MM.1S (cell line): ENCODE data around the gene NDRG2.

Experiments used
- DNase-seq: peaks from one replicate; pipeline ENCODE4 v3.0.0-alpha.2; 2015
- H2AFZ ChIP-seq: fragments of 300-600 bp; sonication (generic); 2 replicates; pipeline ENCODE4 v1.6.0; 2016; ENCODE audit warnings: antibody characterized with exemption, low read length
- H3F3A ChIP-seq: fragments of 300-600 bp; sonication (generic); 2 replicates; pipeline ENCODE4 v1.6.1; 2016; ENCODE audit warnings: mild to moderate bottlenecking, antibody characterized with exemption, low read length, moderate library complexity, mixed read lengths; ENCODE audit not compliant: insufficient read depth
- H3K27ac ChIP-seq: fragments of 300-600 bp; sonication (generic); 2 replicates; pipeline ENCODE4 v1.5.1; 2016; ENCODE audit warnings: mild to moderate bottlenecking, low read length
- H3K27me3 ChIP-seq: fragments of 300-600 bp; sonication (generic); replicated peaks from 2 replicates; pipeline ENCODE4 v1.6.0; 2016; ENCODE audit warnings: low read length; ENCODE audit not compliant: insufficient read depth
- H3K36me3 ChIP-seq: fragments of 300-600 bp; sonication (generic); replicated peaks from 2 replicates; pipeline ENCODE4 v1.6.1; 2016; ENCODE audit warnings: mild to moderate bottlenecking, low read length, mixed read lengths; ENCODE audit not compliant: insufficient read depth
- H3K4me1 ChIP-seq: fragments of 300-600 bp; sonication (generic); 2 replicates; pipeline ENCODE4 v1.6.1; 2016; ENCODE audit warnings: low read length, mixed read lengths
- H3K4me2 ChIP-seq: fragments of 300-600 bp; sonication (generic); 2 replicates; pipeline ENCODE4 v1.6.0; 2016; ENCODE audit warnings: low read depth, low read length
- H3K4me3 ChIP-seq: fragments of 300-600 bp; sonication (generic); 2 replicates; pipeline ENCODE4 v1.5.1; 2016; ENCODE audit warnings: low read length, mixed read lengths
- H3K79me2 ChIP-seq: fragments of 300-600 bp; sonication (generic); 2 replicates; pipeline ENCODE4 v1.6.1; 2016; ENCODE audit warnings: mixed run types, low read length, mixed read lengths
- H3K9ac ChIP-seq: fragments of 300-600 bp; sonication (generic); 2 replicates; pipeline ENCODE4 v1.6.1; 2016; ENCODE audit warnings: low read length, mixed read lengths
- H3K9me2 ChIP-seq: fragments of 300-600 bp; sonication (generic); replicated peaks from 2 replicates; pipeline ENCODE4 v1.6.1; 2016; ENCODE audit warnings: mild to moderate bottlenecking, low read length, mixed read lengths; ENCODE audit not compliant: insufficient read depth
- H3K9me3 ChIP-seq: fragments of 300-600 bp; sonication (generic); replicated peaks from 2 replicates; pipeline ENCODE4 v1.6.1; 2016; ENCODE audit warnings: mild to moderate bottlenecking, low read length, mixed read lengths; ENCODE audit not compliant: insufficient read depth
- H4K20me1 ChIP-seq: fragments of 300-600 bp; sonication (generic); 2 replicates; pipeline ENCODE4 v1.6.1; 2016; ENCODE audit warnings: mild to moderate bottlenecking, low read length, moderate library complexity, mixed read lengths; ENCODE audit not compliant: insufficient read depth
- CTCF ChIP-seq: fragments of 300-600 bp; sonication (generic); IDR thresholded peaks from 2 replicates; pipeline ENCODE4 v1.5.1; 2016; ENCODE audit warnings: antibody characterized with exemption, low read length, mixed read lengths
- EZH2 ChIP-seq: fragments of 300-600 bp; sonication (generic); optimal IDR thresholded peaks from 2 replicates; pipeline ENCODE3; 2017; ENCODE audit warnings: low read depth, mild to moderate bottlenecking, antibody characterized with exemption, low read length, mixed read lengths
- EZH2phosphoT487 ChIP-seq: fragments of 300-600 bp; sonication (generic); IDR thresholded peaks from 2 replicates; pipeline ENCODE4 v1.6.1; 2018; ENCODE audit warnings: antibody characterized with exemption, low read length

NDRG2 gene

GRCh38 chr14:21043974-21044618 is 19.2 kb upstream of the NDRG2 start:
- DNase-seq, result no peak
- H3F3A ChIP-seq, result no peaks in the 10 kb centered on the region
- H3K4me3 ChIP-seq, result no peak overlapping the region
- H2AFZ ChIP-seq, result no peak overlapping the region
- no peak overlapping the region for H3K9ac ChIP-seq
- no peaks in the 10 kb centered on the region for H3K9me3 ChIP-seq
- no peaks in the 10 kb centered on the region for H3K27me3 ChIP-seq
- no peaks in the 10 kb centered on the region for H3K9me2 ChIP-seq
- H3K27ac ChIP-seq, result no peak overlapping the region
- no peaks in the 10 kb centered on the region for H3K4me1 ChIP-seq
- no peak overlapping the region for H3K4me2 ChIP-seq
- no peaks in the 10 kb centered on the region for H3K36me3 ChIP-seq
- TF ChIP-seq CTCF, result no peak
- no peaks in the 10 kb centered on the region for H3K79me2 ChIP-seq
- no peaks in the 10 kb centered on the region for H4K20me1 ChIP-seq

DNA sequence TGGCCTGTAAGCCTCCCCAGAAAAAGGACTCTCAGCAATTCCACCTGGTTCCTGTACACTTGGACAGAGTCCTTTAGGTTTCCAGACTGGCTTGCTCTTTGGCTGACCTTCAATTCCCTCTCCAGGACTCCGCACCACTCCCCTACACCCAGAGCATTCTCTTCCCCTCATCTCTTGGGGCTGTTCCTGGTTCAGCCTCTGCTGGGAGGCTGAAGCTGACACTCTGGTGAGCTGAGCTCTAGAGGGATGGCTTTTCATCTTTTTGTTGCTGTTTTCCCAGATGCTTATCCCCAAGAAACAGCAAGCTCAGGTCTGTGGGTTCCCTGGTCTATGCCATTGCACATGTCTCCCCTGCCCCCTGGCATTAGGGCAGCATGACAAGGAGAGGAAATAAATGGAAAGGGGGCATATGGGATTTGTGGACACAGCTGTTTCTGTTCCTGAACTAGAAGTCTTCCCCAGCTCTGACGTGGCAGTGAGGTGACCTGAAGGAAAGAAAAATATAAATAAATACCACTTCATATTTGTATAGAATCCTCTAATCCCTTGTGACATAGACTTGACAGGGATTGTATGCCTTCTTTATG is 18.6 kb upstream of the NDRG2 start:
- Histone ChIP-seq H3K27ac (no peak overlapping the region), H3K9ac (no peak overlapping the region), H3K27me3 (no peaks in the 10 kb centered on the region), H3F3A (no peaks in the 10 kb centered on the region), H3K9me2 (no peaks in the 10 kb centered on the region), H3K4me1 (no peaks in the 10 kb centered on the region), H2AFZ (no peak overlapping the region), H3K36me3 (no peaks in the 10 kb centered on the region), H3K4me2 (no peak overlapping the region), H4K20me1 (no peaks in the 10 kb centered on the region), H3K9me3 (no peaks in the 10 kb centered on the region), H3K79me2 (no peaks in the 10 kb centered on the region), H3K4me3 (no peak overlapping the region)
- no peak for DNase-seq
- TF ChIP-seq EZH2phosphoT487 (no peak), EZH2 (no peak), CTCF (no peak)

- Histone ChIP-seq H3K4me1 (no peaks in the 10 kb centered on the region), H3K9me2 (no peaks in the 10 kb centered on the region), H3K4me3 (no peak overlapping the region), H3K27ac (no peak overlapping the region), H3K36me3 (no peaks in the 10 kb centered on the region), H2AFZ (no peak overlapping the region), H3K9me3 (no peaks in the 10 kb centered on the region), H3K9ac (no peak overlapping the region), H3F3A (no peaks in the 10 kb centered on the region), H4K20me1 (no peaks in the 10 kb centered on the region), H3K27me3 (no peaks in the 10 kb centered on the region), H3K4me2 (no peak overlapping the region), H3K79me2 (no peaks in the 10 kb centered on the region)
- no peak for TF ChIP-seq CTCF
- TF ChIP-seq EZH2, result no peak
- no peak for TF ChIP-seq EZH2phosphoT487
- no peak for DNase-seq
Measured at GRCh38 chr14:21042918-21043317, 18.1 kb upstream of the NDRG2 start.
